Fibroblast of gingiva (primary cell): ENCODE measurements around the gene SLC25A19.
"Not testable (repeated sequence)": the region's sequence is repeated elsewhere in the genome, so short reads cannot be mapped to it uniquely, and the experiment has no call there.

Experiments used
- DNase-seq: peaks from one replicate; pipeline ENCODE4 v3.0.0-alpha.2; 2011; ENCODE audit warnings: low read depth

The SLC25A19 gene

DNA sequence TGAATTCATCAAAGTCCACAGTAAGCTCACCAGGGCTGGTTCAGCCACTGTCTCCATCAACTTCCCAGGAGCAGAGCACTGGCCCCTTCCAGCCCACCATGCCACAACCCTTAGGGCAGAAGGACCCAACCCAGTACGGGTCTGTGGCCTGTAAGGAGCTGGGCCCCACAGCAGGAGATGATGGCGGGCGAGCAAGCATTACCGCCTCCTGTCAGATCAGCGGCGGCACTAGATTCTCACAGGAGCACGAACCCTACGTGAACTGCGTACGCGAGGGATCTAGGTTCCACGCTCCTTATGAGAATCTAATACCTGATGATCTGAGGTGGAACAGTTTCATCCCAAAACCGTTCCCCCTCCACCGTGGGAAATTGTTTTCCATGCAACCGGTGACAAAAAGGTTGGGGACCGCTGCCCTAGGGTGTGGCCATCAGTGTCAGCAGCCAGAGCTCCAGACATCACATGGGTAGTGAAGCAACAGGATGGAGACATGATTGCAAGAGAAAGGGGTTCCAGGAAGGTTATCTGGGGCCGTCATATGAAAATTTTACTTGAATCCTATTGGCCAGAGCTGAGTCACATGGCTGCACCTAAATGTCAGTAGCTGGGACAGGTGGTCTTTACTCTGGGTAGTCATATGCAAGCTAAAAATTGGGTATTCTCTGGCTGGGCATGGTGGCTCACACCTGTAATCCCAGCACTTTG is 12.4 kb upstream of the SLC25A19 start:
- DNase-seq, result no peak

DNA sequence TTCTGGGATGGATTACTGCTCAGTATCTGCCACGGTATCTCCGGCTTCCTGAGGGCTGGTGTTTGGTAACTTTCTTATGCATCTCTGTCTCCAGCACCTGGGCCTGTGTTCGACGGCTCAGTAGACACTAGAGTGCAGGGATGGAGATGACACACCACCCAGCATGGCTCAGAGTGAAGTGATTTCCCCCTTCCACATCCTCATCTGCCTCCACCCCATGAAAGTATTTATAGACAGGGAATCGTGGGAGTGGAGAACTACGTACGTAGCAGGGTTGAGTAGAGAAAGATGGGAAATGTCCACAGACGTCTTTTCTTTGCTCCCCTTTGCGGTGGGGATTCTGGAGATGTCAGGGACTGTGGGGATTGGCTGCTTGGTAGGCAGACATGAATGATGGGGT is 11.8 kb upstream of the SLC25A19 start:
- DNase-seq, result no peak

DNA sequence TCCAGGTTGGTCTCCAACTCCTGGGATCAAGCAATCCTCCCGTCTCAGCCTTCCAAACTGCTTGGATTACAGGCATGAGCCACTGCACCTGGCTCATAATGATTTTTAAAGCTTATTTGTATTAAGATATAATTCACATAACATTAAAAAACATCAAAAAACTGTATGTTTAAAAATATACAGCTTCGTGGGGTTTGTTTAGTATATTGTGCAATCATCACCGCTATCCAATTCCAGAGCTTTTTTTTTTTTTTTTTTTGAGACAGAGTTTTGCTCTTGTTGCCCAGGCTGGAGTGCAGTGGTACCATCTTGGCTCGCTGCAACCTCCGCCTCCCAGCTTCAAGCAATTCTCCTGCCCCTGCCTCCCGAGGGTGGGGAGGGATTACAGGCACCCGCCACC is 11.0 kb upstream of the SLC25A19 start:
- no peak for DNase-seq

GRCh38 chr17:75295201-75296158 is 6.2 kb upstream of the SLC25A19 start:
- DNase-seq, result no peak

DNA sequence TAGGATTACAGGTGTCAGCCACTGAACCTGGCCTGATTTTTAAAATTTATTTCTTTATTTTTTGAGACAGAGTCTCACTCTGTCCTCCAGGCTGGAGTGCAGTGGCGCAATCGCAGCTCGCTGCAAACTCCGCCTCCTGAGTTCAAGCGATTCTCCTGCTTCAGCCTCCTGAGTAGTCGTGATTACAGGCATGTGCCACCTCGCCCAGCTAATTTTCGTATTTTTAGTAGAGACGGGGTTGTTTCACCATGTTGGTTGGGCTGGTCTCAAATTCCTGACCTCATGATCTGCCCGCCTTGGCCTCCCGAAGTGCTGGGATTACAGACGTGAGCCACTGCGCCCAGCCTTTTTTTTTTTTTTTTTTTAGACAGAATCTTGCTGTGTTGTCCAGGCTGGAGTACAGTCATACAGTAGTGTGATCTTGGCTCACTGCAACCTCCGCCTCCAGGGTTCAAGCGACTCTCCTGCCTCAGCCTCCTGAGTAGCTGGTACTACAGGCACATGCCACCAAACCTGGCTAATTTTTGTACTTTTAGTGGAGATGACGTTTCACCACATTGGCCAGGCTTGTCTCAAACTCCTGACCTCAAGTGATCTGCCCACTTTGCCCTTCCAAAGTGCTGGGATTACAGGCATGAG is 3.7 kb upstream of the SLC25A19 start:
- not testable (repeated sequence) for DNase-seq

GRCh38 chr17:75289832-75290337 is 652 bp upstream of the SLC25A19 start:
- DNase-seq, result peak; percentile 53

DNA sequence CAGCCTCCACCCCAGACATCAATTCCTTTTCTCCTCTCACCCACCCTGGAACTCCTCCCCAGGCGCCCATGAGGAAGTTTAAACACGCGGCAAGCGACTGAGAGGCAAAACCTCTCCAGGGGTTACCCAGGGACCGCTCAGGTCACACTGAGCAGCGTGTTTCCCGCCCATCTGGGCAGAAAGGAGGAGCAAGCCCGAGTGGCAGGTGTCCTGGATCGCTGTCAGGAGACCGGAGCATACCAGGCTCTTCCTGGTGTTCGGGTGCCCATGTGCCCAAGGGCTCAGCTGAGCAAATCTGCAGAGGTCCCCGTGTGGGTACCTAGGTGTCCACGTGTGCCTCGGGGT is 491 bp downstream of the SLC25A19 start:
- DNase-seq, result no peak

GRCh38 chr17:75288359-75288758 is 874 bp downstream of the SLC25A19 start:
- no peak for DNase-seq

GRCh38 chr17:75287221-75287620 is 2.0 kb downstream of the SLC25A19 start:
- DNase-seq, result no peak

DNA sequence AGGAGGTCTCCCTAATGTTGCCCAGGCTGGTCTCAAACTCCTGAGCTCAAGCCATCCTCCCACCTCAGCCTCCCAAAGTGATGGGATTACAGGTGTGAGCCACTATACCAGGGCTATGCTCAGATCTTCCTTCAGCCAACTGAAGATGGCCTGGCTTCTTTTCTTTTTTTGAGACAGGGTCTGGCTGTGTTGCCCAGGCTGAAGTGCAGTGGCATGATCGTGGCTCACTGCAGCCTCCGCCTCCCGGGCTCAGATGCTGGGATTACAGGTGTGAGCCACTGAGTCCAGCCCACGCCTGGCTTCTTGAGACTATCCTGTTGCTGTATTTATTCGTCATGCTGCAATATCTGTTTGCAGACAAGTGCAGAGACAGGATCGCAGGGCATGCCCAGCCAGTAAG is 4.1 kb downstream of the SLC25A19 start:
- DNase-seq, result no peak

DNA sequence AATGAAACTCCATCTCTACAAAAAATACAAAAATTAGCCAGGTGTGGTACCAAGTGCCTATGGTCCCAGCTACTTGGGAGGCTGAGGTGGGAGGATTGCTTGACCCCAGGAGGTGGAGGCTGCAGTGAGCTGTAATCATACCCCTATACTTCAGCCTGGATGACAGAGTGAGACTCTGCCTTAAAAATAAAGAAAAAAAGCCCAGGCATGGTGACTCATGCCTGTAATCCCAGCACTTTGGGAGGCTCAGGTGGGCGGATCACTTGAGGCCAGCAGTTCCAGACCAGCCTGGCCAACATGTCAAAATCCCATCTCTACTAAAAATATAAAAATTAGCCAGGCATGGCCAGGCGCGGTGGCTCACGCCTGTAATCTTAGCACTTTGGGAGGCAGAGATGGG is 9.0 kb downstream of the SLC25A19 start:
- DNase-seq, result not testable (repeated sequence)

- peak; percentile 43 for DNase-seq
Observed at GRCh38 chr17:75277664-75278071, 11.6 kb downstream of the SLC25A19 start.

DNA sequence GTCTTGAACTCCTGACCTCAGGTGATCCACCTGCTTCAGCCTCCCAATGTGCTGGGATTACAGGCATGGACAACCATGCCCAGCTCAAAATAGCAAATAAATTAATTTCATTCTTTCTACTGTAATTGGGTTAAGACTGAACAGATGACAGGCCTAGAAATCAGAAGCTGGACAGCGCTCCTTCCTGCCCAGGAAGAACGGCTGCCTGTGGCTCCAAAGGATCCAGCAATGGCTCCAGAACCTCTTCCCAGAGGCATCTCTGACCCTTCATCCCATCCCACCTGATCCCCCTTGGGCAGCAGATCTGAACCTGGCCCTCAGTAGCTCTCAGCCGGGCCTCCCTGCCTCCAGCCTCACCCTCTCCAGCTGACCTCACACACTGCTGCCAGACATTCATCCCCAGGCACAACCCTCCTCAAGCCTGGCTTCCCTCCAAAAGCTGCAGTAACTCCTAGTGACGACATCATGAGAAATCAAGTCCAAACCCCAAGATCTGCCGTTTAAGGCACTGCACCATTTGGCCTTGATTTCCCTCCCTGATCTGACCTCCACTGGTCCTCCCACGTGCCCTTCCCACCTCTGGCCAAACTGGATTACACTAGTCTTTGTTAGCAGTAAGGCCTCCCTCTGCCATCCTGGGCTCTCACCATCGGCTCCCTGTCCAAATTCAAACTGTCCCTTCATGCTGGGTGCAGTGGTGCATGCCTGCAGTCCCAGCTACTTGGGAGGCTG is 15.1 kb downstream of the SLC25A19 start:
- peak; percentile 70 for DNase-seq

DNA sequence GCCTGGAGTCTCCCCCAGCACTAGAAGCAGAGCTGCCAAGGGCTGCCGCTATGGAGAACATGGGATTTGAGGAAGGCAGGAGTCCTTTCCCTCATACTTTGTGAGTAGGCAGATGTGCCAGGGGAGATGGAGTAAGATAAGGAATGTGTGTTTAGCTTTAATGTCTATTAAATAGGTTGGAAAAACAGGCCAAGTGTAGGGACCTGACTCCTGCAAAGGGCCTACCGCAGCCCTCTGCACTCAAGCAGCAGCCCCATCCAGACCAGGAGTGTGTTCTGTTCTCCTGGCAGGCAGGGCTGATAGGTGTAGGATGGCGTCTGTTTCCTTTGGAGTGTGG is 16.4 kb downstream of the SLC25A19 start:
- DNase-seq, result no peak

GRCh38 chr17:75271955-75272847 is 17.0 kb downstream of the SLC25A19 start:
- DNase-seq, result peak; percentile 47

- no peak for DNase-seq
Observed at GRCh38 chr17:75271233-75271954, 17.8 kb downstream of the SLC25A19 start.

- DNase-seq, result peak; percentile 55
Observed at GRCh38 chr17:75270966-75271232, 18.3 kb downstream of the SLC25A19 start, which contains the start of gene MIF4GD. Gene MIF4GD (minus strand): TSS chr17:75271231. CDS start chr17:75270195, 1,036 bp downstream.

DNA sequence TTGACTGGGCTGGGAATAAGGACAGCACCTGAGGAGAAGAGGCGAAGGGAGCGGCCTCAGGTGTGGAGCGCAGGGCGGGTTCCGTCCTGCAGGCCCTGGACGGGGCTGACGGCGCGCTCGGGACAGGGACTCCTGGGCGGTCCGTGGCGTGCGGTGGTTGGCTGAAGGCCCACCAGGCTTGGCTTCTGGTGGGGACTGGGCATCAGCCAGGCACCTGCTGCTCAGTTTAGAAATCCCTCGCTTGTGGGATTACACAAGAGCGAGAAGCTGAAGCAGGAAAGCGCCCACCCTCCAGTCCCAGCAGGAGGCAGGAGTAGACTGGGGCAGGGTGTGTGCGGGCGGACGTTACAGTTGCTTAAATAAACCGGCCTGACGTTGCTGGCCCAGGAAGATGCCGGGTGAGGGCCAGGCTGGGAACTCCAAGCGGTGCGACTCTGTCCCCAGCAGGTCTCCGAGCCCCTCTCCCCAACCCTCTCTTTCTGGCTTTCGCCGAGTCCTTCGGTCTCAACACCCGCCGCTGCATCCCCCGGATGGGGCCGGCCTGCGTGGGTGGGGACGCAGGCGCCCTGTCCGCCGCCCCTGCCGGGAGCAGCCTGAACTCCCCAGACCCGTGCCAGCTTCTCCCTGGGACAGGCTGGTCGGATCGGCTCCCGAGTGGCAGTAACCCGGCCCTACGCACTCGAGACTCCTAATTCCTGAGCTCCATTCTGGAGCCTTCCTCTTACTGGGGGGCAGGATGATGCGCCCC is 18.8 kb downstream of the SLC25A19 start:
- DNase-seq, result peak; percentile 72

- DNase-seq, result no peak
Observed at GRCh38 chr17:75269844-75270217, 19.4 kb downstream of the SLC25A19 start.
